ENCODE measurements around the gene CDKAL1. TPM values are rescaled to one million over a fixed set of nuclear protein-coding genes. Genes with fewer than 3 reads are reported as not detected.

Gene CDKAL1
- total and polyA plus RNA-seq, 9 of the 15 experiments (the other 6 are each of a cell fraction or from before 2014, with no cell fraction given), result 11.2 to 36.3 (median 20.1) TPM

GRCh38 chr6:20571261-20571660 is 37.0 kb downstream of the CDKAL1 start (continued):
- TF ChIP-seq PBX2 (CRISPR knock-in tag; IDR thresholded peaks at IDR 0.05; ENCODE audit: low read depth) (no peak), PBX2 (tag; conservative IDR thresholded peaks at IDR 0.05; ENCODE audit: low read depth) (peak; percentile 27; the same call in 1 of the 2 replicates), CBFA2T3 (IDR thresholded peaks at IDR 0.05) (peak; percentile 82), ZNF57 (CRISPR knock-in tag; IDR thresholded peaks at IDR 0.05) (no peak), ZC3H11A (IDR thresholded peaks at IDR 0.05; ENCODE audit: low read depth, low read length) (no peak), MTA2 (IDR thresholded peaks at IDR 0.05; ENCODE audit: low read depth) (peak; percentile 58; the same call in 1 of the 2 replicates), PML (IDR thresholded peaks at IDR 0.05; ENCODE audit: low read length) (peak; percentile 62; the same call in 1 of the 2 replicates), POLR2B (IDR thresholded peaks at IDR 0.05; ENCODE audit: low read depth, partially characterized antibody) (no peak), ZNF780A (CRISPR knock-in tag; IDR thresholded peaks at IDR 0.05) (no peak), DMBX1 (CRISPR knock-in tag; IDR thresholded peaks at IDR 0.05; ENCODE audit: borderline replicate concordance) (no peak), TAL1 (IDR thresholded peaks at IDR 0.05) (peak; percentile 77), MECOM (CRISPR knock-in tag; IDR thresholded peaks at IDR 0.05) (0 out of 2 replicates have a peak, but pooled peaks have one; percentile 54), FOXK1 (CRISPR knock-in tag; IDR thresholded peaks at IDR 0.05; ENCODE audit: borderline replicate concordance) (no peak), RCOR1 (IDR thresholded peaks at IDR 0.05; ENCODE audit: borderline replicate concordance in 1 of 2, low read depth in 2 of 2, low read length in 2 of 2) (peak in 1 of 2 experiments; percentile 46; a peak in 1 of 4 replicates), NONO (IDR thresholded peaks at IDR 0.05; ENCODE audit: low read depth in 2 of 2, low read length in 1 of 2) (no peak), ZNF644 (tag; IDR thresholded peaks at IDR 0.05; ENCODE audit: low read depth) (no peak), ZNF146 (CRISPR knock-in tag; IDR thresholded peaks at IDR 0.05; ENCODE audit: unreplicated experiment) (no peak)
- TF ChIP-seq, protein P1, sequence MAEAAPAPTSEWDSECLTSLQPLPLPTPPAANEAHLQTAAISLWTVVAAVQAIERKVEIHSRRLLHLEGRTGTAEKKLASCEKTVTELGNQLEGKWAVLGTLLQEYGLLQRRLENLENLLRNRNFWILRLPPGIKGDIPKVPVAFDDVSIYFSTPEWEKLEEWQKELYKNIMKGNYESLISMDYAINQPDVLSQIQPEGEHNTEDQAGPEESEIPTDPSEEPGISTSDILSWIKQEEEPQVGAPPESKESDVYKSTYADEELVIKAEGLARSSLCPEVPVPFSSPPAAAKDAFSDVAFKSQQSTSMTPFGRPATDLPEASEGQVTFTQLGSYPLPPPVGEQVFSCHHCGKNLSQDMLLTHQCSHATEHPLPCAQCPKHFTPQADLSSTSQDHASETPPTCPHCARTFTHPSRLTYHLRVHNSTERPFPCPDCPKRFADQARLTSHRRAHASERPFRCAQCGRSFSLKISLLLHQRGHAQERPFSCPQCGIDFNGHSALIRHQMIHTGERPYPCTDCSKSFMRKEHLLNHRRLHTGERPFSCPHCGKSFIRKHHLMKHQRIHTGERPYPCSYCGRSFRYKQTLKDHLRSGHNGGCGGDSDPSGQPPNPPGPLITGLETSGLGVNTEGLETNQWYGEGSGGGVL (CRISPR knock-in tag; IDR thresholded peaks at IDR 0.05), result no peak
- TF ChIP-seq, protein P2, sequence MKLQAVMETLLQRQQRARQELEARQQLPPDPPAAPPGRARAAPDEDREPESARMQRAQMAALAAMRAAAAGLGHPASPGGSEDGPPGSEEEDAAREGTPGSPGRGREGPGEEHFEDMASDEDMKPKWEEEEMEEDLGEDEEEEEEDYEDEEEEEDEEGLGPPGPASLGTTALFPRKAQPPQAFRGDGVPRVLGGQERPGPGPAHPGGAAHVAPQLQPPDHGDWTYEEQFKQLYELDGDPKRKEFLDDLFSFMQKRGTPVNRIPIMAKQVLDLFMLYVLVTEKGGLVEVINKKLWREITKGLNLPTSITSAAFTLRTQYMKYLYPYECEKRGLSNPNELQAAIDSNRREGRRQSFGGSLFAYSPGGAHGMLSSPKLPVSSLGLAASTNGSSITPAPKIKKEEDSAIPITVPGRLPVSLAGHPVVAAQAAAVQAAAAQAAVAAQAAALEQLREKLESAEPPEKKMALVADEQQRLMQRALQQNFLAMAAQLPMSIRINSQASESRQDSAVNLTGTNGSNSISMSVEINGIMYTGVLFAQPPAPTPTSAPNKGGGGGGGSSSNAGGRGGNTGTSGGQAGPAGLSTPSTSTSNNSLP (IDR thresholded peaks at IDR 0.05; ENCODE audit: borderline replicate concordance, low read depth, low read length), result 0 out of 2 replicates have a peak, but pooled peaks have one; percentile 30
- TF ChIP-seq, protein P3, sequence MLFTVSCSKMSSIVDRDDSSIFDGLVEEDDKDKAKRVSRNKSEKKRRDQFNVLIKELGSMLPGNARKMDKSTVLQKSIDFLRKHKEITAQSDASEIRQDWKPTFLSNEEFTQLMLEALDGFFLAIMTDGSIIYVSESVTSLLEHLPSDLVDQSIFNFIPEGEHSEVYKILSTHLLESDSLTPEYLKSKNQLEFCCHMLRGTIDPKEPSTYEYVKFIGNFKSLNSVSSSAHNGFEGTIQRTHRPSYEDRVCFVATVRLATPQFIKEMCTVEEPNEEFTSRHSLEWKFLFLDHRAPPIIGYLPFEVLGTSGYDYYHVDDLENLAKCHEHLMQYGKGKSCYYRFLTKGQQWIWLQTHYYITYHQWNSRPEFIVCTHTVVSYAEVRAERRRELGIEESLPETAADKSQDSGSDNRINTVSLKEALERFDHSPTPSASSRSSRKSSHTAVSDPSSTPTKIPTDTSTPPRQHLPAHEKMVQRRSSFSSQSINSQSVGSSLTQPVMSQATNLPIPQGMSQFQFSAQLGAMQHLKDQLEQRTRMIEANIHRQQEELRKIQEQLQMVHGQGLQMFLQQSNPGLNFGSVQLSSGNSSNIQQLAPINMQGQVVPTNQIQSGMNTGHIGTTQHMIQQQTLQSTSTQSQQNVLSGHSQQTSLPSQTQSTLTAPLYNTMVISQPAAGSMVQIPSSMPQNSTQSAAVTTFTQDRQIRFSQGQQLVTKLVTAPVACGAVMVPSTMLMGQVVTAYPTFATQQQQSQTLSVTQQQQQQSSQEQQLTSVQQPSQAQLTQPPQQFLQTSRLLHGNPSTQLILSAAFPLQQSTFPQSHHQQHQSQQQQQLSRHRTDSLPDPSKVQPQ (CRISPR knock-in tag; IDR thresholded peaks at IDR 0.05; ENCODE audit: borderline replicate concordance), result no peak

All from K562 (cell line).